SK-MEL-5 (cell line): Measurements from ENCODE around the gene TALDO1. TPM values are rescaled to one million over a fixed set of nuclear protein-coding genes. Genes with fewer than 3 reads are reported as not detected.
A peak's percentile ranks its signal among the peaks of the same experiment; 100 is the strongest.
"Not testable (repeated sequence)": the region's sequence is repeated elsewhere in the genome, so short reads cannot be mapped to it uniquely, and the experiment has no call there.

Experiments
- DNase-seq: peaks from one replicate; pipeline ENCODE4 v3.0.0-alpha.2; 2016; ENCODE audit warnings: low read depth, low spot score
- in situ Hi-C: cut with HindIII; loops from 2 replicates; pipeline ENCODE4 v1.10.0; 2016; ENCODE audit warnings: low sequenced_read_pairs, high pct_unique_total_duplicates, low pct_unique_long_range_greater_than_20kb
- total RNA-seq: library from RNA; depleted of rRNA; stranded (reverse); fragments of >200 nt; shearing (Covaris generic); gene quantifications from 2 replicates; pipeline ENCODE4 v1.2.3, GENCODE V29; 2014

Gene TALDO1
- total RNA-seq, 1 experiment from 2014 or later: 219 TPM

DNA sequence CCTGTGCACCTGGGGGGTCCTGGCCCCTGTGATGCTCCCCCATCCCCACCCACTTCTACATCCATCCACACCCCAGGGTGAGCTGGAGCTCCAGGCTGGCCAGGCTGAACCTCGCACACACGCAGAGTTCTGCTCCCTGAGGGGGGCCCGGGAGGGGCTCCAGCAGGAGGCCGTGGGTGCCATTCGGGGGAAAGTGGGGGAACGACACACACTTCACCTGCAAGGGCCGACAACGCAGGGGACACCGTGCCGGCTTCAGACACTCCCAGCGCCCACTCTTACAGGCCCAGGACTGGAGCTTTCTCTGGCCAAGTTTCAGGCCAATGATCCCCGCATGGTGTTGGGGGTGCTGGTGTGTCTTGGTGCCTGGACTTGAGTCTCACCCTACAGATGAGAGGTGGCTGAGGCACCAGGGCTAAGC lies 20.0 kb upstream of the TALDO1 start:
- DNase-seq: no peak
- in situ Hi-C loops: no loop called here

DNA sequence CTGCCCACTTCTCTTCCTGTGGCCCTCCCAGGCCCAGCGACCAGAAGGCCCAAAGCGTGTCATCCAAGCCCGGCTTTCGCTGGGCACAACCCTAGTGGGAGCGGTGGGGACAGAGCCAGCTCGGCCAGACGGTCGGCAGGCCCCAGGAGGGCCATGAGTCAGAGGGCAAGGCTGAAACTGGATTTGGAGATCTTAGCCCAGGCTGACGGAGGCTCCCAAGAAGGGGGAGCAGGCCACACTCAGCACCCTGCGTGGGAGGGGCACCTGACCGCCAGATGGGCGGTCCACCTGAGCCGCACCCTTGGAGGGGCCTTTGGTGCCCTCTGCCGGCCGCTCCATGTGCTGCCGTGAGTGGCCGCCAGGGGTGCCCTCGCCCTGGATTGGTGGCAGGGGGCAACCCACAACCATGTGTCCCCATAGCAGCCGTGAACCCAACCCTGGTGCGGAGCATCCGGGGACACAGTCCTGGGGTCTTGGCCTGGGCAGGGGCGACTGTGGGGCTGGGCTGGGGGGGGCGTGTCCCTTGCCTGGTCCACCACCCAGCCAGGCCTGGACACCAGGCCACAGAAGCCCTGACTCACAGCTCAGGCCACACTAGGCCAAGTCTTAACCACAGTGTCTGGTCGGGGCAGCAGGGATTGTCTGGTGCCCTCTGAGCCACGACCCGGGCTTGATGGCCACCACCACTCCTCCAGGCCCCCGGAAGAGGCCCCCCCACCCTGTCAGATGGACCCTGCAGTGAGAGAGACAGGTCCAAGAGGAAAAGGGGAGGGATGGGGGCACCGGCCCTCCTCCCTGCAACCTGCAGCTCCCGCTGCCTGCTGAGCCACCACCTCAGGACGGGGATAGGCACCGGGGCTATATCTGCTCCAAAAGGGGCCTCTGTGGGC lies 19.2 kb upstream of the TALDO1 start:
- in situ Hi-C loops: no loop called here
- DNase-seq: peak; percentile 78

DNA sequence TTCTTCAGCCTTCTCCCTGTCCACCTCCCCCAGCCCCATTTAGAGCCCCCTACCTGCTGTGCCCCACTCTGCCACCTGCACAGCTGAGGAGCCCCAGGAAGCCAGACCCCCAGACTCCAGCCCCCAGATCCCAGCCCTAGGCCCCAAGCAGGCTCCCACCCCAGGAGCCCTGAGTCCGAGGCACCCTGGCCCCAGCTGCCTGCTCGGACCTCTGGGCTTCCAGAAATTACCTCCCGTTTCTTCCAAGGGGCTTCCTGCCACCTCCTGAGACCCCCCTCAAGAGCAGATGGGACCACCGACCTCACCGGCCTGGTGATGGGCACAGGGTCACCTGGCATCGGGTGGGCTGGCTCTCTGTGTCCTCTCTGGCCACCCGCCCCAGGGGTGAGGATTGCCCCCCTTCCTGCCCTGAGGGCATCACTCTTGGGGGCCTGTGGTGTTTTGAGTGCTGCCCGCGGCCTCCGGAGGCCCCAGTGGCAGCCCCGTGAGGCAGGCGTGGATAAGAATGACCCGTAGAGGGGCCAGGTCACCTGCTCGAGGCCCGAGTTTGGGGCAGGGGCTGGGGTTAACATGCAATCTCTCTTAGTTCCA lies 18.3 kb upstream of the TALDO1 start:
- in situ Hi-C loops: no loop called here
- no peak for DNase-seq

DNA sequence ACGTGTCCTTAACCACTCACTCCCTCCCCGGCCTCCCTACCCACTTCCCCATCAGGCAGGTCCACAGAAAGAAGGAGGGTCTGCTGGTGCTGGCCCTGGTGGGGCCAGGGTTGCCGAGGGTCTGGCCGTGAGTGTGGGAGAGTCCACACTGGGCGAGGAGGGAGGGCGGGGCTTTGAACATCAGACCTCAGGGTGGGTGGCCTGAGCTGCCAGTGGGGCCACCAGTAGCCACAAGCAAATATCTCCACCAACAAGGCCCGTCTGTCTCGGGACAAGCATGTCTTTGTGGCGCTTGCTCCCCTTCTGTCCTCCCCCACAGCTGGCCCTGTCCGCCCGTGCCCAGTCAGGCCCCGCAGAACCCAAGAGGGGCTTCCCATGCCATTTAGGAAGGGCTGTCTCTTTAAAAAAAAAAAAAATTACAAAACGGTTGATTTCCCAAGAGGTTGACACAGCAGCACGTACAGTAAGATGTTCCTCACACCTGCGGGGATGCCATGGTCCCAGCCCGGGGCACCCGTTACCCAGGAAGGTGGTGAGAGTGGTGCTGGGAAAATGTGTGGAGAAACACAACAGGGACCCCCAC lies 17.7 kb upstream of the TALDO1 start:
- in situ Hi-C loops: no loop called here
- peak; percentile 56 for DNase-seq

DNA sequence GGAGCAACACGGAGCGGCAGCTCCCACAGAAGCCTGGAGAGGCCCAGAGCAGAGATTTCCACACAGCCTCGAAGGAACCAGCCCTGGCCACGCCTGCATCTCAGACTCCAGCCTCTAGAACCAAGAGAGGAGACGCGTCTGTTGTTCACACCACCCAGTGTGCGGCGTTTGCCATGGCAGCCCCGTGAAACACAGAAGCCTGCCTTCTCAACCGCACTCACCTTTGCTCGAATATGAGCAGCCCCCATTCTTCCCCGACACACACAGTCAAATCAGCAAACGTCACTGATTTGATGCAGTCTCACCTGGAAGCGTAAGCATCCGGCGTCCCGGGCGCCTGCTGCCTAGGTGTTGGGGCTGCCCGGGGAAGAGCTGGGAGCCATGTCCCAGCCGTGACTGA lies 14.2 kb upstream of the TALDO1 start:
- in situ Hi-C loops: no loop called here
- no peak for DNase-seq

DNA sequence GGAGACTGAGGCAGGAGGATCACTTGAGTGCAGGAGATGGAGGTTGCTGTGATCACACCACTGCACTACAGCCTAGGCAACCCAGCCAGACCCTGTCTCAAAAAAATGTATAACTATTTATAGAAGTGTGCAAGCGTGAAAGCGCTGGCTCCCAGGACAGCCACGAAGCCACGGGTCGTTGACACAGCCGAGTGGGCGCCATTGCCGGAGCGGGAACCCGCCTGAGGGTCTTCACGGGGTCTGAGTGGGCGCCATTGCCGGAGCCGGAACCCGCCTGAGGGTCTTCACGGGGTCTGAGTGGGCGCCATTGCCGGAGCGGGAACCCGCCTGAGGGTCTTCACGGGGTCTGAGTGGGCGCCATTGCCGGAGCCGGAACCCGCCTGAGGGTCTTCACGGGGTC lies 12.7 kb upstream of the TALDO1 start:
- DNase-seq, in situ Hi-C loops: not testable (repeated sequence)

DNA sequence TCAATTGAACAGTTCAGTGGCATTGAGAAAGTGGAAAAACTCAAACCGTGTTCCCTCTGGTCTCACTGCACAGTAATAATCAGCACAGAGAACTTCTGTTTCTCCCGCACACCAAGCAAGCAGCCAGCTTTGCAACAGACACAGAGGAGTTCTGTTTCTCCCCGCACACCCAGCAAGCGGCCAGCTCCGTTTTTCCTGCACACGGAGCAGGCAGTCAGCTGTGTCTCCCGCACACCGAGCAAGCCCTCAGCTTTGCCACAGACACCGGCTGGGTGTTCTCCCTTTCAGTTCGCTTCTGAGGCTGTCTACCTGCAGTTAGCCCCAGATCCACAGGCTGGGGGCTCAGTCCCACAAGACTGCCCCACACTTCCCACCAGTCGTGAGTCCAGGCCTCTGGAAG lies 9.9 kb upstream of the TALDO1 start:
- peak; percentile 22 for DNase-seq
- in situ Hi-C loops: no loop called here

DNA sequence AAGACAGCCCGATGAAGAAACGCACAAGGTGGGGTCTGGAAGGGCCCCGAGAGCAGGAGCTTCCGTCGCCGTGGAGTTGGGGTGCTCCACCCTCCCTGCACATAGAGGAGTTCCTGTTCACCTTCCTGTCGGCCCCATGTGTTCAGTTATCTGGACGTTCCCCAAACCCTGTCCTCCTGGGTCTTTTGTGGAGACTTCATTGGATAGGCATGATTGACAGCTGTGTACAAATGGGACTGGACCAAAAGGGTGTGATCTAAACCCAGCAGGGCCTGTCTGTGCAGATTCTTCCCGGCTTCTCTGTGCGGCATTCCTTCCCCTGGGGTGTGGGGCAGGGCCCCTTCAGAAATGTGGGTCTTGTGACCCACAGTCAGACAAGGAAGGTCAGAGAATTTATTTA lies 9.4 kb upstream of the TALDO1 start:
- DNase-seq, in situ Hi-C loops: not testable (repeated sequence)

DNA sequence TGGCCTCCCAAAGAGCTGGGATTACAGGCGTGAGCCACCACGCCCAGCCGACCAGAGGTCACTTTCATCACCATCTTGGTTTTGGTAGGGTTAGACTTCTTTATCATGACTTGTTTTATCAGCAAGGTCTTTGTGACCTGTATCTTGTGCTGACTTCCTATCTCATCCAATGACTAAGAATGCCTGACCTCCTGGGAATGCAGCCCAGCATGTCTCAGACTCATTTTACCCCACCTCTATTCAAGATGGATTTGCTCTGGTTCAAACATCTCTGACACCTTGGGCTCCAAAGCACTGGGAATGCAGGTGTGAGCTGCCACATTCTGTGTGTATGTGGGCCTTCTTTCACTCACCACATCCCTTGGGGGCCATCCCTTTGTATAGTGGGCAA lies 5.1 kb upstream of the TALDO1 start:
- in situ Hi-C loops: no loop called here
- no peak for DNase-seq

DNA sequence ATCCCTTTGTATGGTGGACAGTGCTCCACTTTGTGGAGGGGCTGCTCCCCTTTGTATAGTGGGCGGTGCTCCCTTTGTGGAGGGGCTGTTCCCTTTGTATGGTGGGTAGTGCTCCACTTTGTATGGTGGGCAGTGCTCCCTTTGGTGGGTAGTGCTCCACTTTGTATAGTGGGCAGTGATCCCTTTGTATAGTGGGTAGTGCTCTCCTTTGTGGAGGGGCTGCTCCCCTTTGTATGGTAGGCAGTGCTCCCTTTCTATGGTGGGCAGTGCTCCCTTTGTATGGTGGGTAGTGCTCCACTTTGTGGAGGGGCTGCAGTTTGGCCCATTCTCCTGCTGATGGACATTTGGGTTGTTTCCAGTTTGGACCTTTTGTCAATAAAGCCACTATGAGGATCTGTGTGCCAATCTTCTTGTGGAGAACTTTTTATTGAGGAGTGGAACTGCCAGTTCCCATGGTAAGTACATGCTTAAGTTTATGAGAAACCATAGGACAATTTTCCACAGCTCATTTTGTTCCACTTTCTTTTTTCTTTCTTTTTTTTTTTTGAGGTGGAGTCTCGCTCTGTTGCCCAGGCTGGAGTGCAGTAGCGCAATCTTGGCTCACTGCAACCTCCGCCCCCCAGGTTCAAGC lies 4.6 kb upstream of the TALDO1 start:
- in situ Hi-C loops: no loop called here

DNA sequence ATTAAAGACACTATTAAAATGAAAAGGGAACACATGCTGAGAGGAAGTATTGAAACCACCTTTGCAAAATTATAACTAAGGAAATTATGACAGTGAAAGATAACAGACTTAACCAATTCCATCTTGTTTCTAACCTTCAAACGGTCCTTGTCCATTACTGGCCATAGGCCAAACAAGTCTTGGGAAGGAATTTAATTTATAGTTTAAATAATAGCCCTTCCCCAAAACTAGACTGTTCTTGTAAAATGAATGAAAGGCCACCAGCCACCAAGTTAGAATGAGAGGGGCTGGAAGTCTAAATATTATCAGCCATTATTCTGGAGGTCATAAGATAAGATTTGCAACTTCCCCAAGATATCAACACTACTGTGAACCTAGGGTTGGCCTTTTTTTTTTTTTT lies 1.8 kb upstream of the TALDO1 start:
- in situ Hi-C loops: no loop called here
- DNase-seq: no peak

More for the DNA sequence above, 4.6 kb upstream of the TALDO1 start:
- DNase-seq: no peak

DNA sequence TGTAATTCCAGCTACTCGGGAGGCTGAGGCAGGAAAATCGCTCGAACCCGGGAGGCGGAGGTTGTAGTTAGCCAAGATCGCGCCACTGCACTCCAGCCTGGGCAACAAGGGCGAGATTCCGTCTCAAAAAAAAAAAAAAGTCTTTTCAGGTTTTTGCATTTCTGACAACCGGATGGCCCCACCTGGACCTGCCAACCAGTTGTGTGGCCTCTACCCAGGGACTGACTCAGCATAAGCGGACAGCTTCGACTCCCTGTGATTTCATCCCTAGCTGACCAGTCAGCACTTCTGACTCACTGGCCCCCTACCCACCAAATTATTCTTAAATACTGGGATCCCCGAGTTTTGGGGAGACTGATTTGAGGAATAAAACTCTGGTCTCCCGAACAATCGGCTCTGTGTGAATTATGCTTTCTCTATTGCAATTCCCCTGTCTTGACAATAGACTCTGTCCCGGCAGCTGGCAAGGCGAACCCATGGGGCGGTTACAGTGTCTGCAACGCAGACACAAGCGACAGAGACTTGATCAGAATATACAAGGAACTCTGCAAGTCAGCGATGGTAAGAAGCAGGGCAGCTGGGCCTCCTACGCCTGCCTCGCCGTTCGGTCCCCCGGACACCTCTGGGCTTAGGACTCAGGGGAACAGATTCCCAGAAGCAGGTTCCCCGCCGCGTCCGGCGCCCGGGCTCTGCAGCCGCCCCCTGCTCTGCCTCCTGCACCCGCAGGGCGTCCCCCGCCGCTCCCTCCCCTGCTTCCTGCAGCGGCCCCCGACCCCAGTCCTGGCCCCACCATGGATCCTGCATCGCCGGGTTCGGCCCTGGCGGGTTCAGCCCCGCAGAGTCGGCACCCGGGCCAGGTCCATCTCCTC lies 741 bp upstream of the TALDO1 start:
- DNase-seq: no peak
- in situ Hi-C loops: no loop called here

DNA sequence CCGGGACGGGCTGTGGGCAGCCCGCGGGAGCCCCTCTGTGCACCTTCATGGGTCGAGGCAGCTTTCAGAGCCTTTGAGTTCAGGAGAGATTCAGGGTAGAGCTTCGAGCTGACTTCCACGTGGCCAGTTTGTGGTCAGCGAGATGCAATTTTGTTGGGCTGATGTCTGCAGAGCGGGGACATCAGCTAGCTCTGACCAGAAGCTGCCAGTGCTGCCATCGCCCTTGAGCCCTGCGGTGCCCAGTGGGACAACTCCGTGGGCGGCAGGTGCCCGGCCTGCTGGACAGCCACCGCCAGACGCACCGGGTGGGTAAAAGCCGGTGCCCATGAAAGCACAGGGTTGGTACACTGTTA lies 719 bp downstream of the TALDO1 start:
- in situ Hi-C loops: no loop called here
- no peak for DNase-seq

DNA sequence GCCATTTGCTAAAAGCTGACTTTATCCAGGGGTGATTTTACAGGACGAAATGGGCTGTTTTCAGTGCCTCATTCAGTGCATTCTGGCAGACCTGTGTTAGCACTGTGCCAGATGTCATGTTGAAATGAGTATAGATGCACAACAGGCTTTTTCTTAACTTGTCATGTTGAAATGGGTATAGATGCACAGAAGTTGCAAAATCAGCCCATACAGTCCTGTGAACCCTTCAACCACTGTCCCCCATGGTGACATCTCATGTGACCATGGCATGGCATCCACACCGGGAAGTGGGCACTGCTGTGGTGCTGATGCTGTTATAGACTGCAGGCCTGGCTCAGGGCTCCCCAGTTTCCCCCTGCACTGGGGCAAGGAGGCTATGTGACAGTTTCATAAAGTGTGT lies 2.5 kb downstream of the TALDO1 start:
- in situ Hi-C loops: no loop called here
- no peak for DNase-seq

DNA sequence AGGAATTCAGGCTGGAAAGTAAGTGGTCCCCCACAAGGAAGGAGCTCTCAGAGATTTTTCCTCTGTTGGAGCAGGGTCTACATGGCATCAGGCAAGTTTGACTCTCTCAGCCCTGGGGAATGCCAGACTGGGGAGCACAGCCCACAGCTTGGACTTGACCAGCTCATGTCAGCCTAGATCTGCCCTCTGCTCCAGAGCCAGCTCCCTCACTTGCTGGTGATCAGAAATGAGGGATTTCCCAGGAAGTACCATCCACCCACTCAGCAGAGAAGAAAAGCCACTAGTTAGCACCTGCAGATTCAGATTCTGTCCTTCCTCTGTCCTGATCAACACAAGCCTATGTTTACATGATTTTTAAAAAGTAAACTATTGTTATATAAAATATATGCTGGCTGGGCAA lies 13.0 kb downstream of the TALDO1 start:
- DNase-seq: no peak
- in situ Hi-C loops: no loop called here

DNA sequence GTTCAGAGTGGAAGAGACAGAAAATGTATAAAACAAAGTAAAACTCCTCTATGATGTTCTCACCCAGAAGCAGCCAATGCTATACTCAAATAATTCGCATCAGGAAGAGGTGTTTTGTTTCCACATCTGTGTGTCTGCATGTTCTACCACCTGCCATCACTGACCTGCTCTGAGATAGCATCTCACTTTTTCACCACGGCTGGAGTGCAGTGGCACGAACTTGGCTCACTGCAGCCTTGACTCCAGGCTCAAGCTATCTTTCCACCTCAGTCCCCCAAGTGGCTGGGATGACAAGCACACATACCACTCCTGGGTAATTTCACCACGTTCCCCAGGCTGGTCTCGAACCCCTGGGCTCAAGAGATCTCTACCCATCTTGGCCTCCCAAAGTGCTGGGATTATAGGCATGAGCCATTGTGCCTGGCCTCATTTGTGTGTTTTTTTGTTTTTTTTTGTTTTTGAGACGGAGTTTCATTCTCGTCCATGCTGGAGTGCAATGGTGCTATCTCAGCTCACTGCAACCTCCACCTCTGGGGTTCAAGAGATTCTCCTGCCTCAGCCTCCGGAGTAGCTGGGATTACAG lies 14.4 kb downstream of the TALDO1 start:
- no peak for DNase-seq
- in situ Hi-C loops: no loop called here

DNA sequence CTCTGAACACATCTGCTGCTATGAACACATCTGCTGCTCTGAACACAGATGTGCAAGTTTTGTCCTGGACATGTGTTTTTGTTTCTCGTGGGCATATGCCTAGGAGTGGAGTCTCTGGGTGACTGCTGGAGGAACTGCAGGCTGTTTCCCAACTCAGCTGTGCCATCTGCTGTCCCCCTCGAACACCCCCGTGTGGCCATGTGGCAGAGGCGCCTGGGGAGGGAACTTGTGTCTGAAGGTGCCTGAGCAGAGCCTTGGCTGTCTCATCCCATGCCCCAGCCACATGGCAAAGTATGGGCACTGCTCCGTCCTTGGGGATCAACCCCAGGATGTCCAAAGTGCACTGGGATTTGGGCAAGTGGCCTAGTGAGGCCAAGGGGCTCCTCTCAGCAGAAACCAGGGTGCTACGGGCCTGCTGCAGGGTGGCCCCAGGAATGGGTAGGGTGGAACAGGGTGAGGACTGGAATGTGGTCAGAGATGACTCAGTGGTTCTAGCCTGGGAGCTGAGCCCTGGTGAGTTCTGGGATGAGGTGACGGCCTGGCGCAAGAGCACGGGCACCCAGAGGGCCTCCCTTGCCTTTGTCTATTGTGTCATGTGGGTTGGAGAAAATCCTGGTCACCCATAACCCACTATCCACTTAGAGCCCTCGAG lies 15.3 kb downstream of the TALDO1 start:
- in situ Hi-C loops: no loop called here
- DNase-seq: no peak
